Colonic mucosa (tissue), 4 donors: ENCODE results near the gene MAVS. TPM values are rescaled to one million over a fixed set of nuclear protein-coding genes. Genes with fewer than 3 reads are reported as not detected.
"Not testable (repeated sequence)": the region's sequence is repeated elsewhere in the genome, so short reads cannot be mapped to it uniquely, and the experiment has no call there.

Experiments
- DNase-seq: peaks from one replicate; pipeline ENCODE4 v3.0.0-alpha.2; 2020
- H3K27ac ChIP-seq: fragments of 200-600 bp; one replicate; pipeline ENCODE4 v1.8.0; 2021
- H3K27me3 ChIP-seq: fragments of 200-600 bp; one replicate; pipeline ENCODE4 v1.8.0; 2021
- H3K36me3 ChIP-seq: fragments of 200-600 bp; one replicate; pipeline ENCODE4 v1.8.0; 2021
- H3K4me1 ChIP-seq: fragments of 200-600 bp; one replicate; pipeline ENCODE4 v1.8.0; 2021; ENCODE audit warnings: mild to moderate bottlenecking
- H3K4me3 ChIP-seq: fragments of 200-600 bp; one replicate; pipeline ENCODE4 v1.8.0; 2021
- H3K9ac ChIP-seq, 2 donors: one replicate each; pipeline ENCODE4 v1.7.0; 2013; ENCODE audit warnings: control low read depth in 2 of 2, low read depth in 2 of 2, low read length in 2 of 2
- H3K9me3 ChIP-seq: fragments of 200-600 bp; one replicate; pipeline ENCODE4 v1.8.0; 2021
- intact Hi-C: fragments of 100-400 bp; cut with DNase I; formaldehyde crosslinking; loops from one replicate; pipeline ENCODE4 v1.14.1; 2022
- total RNA-seq, 2 donors: library from RNA; stranded (reverse); fragmentation: NEBNext Ultra II Directional in 1 of 2; extraction: Animal tissue kit (Norgen Biotek cat#: 25700) in 1 of 2; gene quantifications; one replicate each; pipeline ENCODE4 v1.2.1, GENCODE V29; 2021
- TF ChIP-seq, protein P1 (sequence below): fragments of 200-600 bp; IDR thresholded peaks from one replicate; pipeline ENCODE4 v1.8.0; 2022; ENCODE audit warnings: antibody characterized with exemption, mild to moderate bottlenecking
- donor health status: healthy.
- donor health status: DM: no; HTN: no; CAD: no.
- donor health status: DM: no; HTN: no; CAD: no.

MAVS gene
- total RNA-seq, 2 donors from 2014 or later: 46.2 to 70.7 TPM

DNA sequence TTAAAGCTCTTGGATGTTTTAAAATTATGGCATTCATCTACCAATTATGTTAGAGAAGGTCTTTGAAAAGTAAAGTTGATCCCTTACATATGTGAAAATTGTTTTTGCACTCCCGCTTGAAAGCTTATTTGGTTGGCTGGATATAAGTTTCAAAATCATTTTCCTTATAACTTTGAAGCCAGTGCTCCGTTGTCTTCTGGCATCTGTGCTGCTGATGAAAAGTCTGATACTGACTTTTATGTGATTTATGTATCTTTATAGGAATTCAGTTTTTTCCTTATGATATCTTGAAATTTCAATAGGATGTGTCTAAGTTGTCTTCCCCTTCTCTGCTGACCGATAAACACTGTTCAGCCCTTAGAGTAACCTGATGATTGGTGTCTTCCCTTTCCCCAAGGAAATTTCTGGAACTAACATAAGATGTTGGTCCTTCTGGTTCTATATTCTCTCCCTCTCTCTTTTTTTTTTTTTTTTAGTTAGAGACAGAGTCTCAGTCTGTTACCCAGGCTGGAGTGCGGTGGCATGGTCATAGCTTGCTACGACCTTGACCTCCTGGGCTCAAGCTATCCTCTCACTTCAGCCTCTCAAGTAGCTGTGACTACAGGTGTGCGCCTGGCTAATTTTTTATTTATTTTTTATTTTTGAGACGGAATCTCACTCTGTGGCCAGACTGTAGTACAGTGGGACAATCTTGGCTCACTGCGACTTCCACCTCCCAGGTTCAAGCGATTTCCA is 55.2 kb downstream of the MAVS start:
- no peaks in the 10 kb centered on the region for H3K36me3 ChIP-seq
- H3K27me3 ChIP-seq: no peaks in the 10 kb centered on the region
- TF ChIP-seq, protein P1, sequence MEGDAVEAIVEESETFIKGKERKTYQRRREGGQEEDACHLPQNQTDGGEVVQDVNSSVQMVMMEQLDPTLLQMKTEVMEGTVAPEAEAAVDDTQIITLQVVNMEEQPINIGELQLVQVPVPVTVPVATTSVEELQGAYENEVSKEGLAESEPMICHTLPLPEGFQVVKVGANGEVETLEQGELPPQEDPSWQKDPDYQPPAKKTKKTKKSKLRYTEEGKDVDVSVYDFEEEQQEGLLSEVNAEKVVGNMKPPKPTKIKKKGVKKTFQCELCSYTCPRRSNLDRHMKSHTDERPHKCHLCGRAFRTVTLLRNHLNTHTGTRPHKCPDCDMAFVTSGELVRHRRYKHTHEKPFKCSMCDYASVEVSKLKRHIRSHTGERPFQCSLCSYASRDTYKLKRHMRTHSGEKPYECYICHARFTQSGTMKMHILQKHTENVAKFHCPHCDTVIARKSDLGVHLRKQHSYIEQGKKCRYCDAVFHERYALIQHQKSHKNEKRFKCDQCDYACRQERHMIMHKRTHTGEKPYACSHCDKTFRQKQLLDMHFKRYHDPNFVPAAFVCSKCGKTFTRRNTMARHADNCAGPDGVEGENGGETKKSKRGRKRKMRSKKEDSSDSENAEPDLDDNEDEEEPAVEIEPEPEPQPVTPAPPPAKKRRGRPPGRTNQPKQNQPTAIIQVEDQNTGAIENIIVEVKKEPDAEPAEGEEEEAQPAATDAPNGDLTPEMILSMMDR: no peak
- no peak for DNase-seq
- no peak overlapping the region for H3K4me3 ChIP-seq
- H3K9ac ChIP-seq: no peak overlapping the region
- H3K27ac ChIP-seq: no peak overlapping the region
- intact Hi-C loops: no loop called here
- H3K4me1 ChIP-seq: peaks cover 5% of the 10 kb centered on the region
- no peaks in the 10 kb centered on the region for H3K9me3 ChIP-seq

DNA sequence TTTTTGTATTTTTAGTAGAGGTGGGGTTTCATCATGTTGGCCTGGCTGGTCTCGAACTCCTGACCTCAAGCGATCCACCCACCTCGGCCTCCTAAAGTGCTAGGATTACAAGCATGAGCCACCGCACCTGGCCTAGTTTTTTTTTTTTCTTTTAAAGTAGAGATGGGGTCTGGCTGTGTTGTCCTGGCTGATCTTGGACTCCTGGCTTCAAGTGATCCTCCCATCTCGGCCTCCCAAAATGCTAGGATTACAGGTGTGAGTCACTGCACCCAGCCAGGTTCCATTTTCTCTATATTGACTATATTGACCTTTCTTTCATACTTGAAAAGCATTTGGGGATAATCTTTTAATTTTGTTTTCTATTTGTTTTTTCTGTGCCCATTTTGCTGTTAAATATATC is 55.8 kb downstream of the MAVS start:
- Histone ChIP-seq H3K4me3 (no peak overlapping the region), H3K9me3 (no peaks in the 10 kb centered on the region), H3K27ac (no peak overlapping the region), H3K4me1 (peaks cover 5% of the 10 kb centered on the region), H3K9ac (no peak overlapping the region), H3K27me3 (no peaks in the 10 kb centered on the region), H3K36me3 (no peaks in the 10 kb centered on the region)
- intact Hi-C loops: no loop called here
- no peak for DNase-seq
- TF ChIP-seq, protein P1: no peak

DNA sequence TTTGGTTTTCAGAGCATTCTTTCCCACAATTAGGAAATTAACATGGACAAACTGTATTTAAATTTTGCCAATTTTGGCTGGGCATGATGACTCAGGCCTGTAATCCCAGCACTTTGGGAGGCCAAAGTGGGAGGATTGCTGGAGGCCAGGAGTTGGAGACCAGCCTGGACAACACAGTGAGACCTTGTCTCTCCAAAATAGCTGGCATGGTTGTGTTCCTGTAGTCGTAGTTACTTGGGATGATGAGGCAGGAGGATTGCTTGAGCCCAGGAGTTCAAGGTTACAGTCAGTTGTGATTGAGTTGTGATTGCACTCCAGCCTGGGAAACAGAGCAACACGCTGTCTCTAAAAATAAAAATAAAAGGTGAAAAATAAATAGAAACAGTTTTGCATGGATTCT is 57.6 kb downstream of the MAVS start:
- H3K36me3 ChIP-seq: no peaks in the 10 kb centered on the region
- H3K4me3 ChIP-seq: no peak overlapping the region
- peaks cover 5% of the 10 kb centered on the region for H3K4me1 ChIP-seq
- intact Hi-C loops: no loop called here
- no peak overlapping the region for H3K9ac ChIP-seq
- TF ChIP-seq, protein P1: no peak
- no peaks in the 10 kb centered on the region for H3K27me3 ChIP-seq
- H3K9me3 ChIP-seq: no peaks in the 10 kb centered on the region
- no peak for DNase-seq
- no peak overlapping the region for H3K27ac ChIP-seq

DNA sequence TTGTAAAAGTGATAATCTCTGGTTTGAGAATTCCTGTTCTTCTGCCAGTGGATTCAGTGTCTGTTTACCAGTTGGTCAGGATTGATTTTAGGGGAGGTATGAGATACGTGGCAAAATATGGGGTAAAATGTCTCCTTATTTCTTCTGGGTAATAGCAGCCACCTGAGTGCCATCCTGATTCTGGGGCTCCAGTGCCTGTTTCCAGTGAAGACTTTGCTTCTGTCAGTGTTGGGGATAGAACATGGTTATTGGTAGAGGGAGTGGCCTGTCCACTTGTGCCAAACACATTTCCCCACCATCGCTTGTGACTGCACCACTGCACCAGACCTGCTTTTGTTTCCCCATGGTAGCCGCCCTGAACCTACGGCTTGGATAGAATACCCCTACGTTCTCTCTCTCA is 58.2 kb downstream of the MAVS start:
- no peak overlapping the region for H3K4me3 ChIP-seq
- intact Hi-C loops: no loop called here
- H3K27me3 ChIP-seq: no peaks in the 10 kb centered on the region
- no peak overlapping the region for H3K9ac ChIP-seq
- TF ChIP-seq, protein P1: no peak
- no peaks in the 10 kb centered on the region for H3K9me3 ChIP-seq
- H3K27ac ChIP-seq: no peak overlapping the region
- peaks cover 5% of the 10 kb centered on the region for H3K4me1 ChIP-seq
- no peaks in the 10 kb centered on the region for H3K36me3 ChIP-seq
- no peak for DNase-seq

GRCh38 chr20:3906744-3907721 is 60.4 kb downstream of the MAVS start:
- H3K9me3 ChIP-seq, H3K36me3 ChIP-seq, H3K4me3 ChIP-seq, H3K27ac ChIP-seq, DNase-seq, H3K9ac ChIP-seq, intact Hi-C loops, H3K27me3 ChIP-seq: not testable (repeated sequence)
- H3K4me1 ChIP-seq: peaks cover 14% of the 10 kb centered on the region

DNA sequence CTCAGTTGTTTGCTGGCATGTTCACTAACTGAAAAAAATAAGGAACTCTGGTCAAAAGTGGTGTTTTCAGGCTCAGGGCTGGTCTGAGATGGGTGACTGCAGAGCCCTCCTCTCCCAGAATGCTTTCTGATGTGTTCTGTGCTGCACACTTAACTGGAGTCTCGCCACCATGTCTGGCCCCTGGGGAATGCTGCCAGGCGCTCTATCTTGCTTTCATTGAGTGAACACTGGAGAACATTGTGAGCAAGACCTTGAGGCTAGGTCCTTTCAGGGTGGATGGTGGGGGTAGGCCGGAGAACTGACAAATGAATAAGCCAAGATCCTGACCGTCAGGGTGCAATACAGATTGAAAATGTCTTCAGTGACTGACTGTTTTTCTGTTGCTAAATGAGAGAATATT is 62.0 kb downstream of the MAVS start:
- Histone ChIP-seq H3K36me3 (no peaks in the 10 kb centered on the region), H3K4me3 (no peak overlapping the region), H3K9ac (no peak overlapping the region), H3K9me3 (no peaks in the 10 kb centered on the region), H3K4me1 (peaks cover 14% of the 10 kb centered on the region), H3K27me3 (no peaks in the 10 kb centered on the region), H3K27ac (no peak overlapping the region)
- TF ChIP-seq, protein P1: no peak
- intact Hi-C loops: no loop called here
- no peak for DNase-seq
